ENCODE measurements around the gene UBE4B. TPM values are rescaled to one million over a fixed set of nuclear protein-coding genes. Genes with fewer than 3 reads are reported as not detected.

Gene UBE4B
- total and polyA plus RNA-seq, 2 donors (not counting 1 experiment from before 2014, with no cell fraction given) = 21.7 to 57.5 TPM

GRCh38 chr1:10160907-10161490 lies 128.2 kb downstream of the UBE4B start:
- H3K9ac ChIP-seq (ENCODE audit: low read length) = no peak overlapping the region
- H3K36me3 ChIP-seq (replicated peaks in 1 of 2; ENCODE audit: control extremely low read depth in 1 of 2, control insufficient read depth in 1 of 2, extremely low read depth in 1 of 2, insufficient read depth in 2 of 2, low read length in 1 of 2) = peaks cover 5 to 23% of the 10 kb centered on the region in 2 experiments
- H3K9me3 ChIP-seq (ENCODE audit: control extremely low read depth in 1 of 3, control insufficient read depth in 2 of 3, insufficient read depth in 1 of 3, low read length in 2 of 3) = no peaks in the 10 kb centered on the region
- H3K4me2 ChIP-seq (replicated peaks; ENCODE audit: low read depth, low read length, poor library complexity, severe bottlenecking) = no peak overlapping the region
- H3K27ac ChIP-seq (ENCODE audit: low read length in 2 of 2) = no peak overlapping the region
- H3K4me1 ChIP-seq (ENCODE audit: control insufficient read depth in 2 of 2, insufficient read depth in 2 of 2, low read length in 2 of 2) = no peaks in the 10 kb centered on the region
- WGBS (ENCODE audit: insufficient coverage) = 97% methylated on average over 8 of the region's 12 CpGs
- intact Hi-C loops (cut with micrococcal nuclease) = no loop called here
- DNase-seq = no peak
- no peaks in the 10 kb centered on the region for H3K27me3 ChIP-seq (replicated peaks in 1 of 4; ENCODE audit: control extremely low read depth in 1 of 4, control insufficient read depth in 3 of 4, insufficient read depth in 4 of 4, low read length in 3 of 4)
- H3K4me3 Mint-ChIP-seq = no peak overlapping the region
- H2AFZ ChIP-seq (ENCODE audit: insufficient read depth, low read depth, low read length, poor library complexity, severe bottlenecking) = no peak overlapping the region
- TF ChIP-seq EZH2 (IDR thresholded peaks at IDR 0.05; ENCODE audit: borderline replicate concordance, insufficient read depth, low read depth, low read length, poor library complexity, severe bottlenecking) = no peak
- no peak for TF ChIP-seq CTCF (IDR thresholded peaks at IDR 0.05)
- no peak overlapping the region for H3K4me3 ChIP-seq (ENCODE audit: control extremely low read depth in 1 of 5, extremely low read depth in 1 of 5, insufficient read depth in 1 of 5, low read depth in 2 of 5, low read length in 4 of 5)
- H4K20me1 ChIP-seq (ENCODE audit: control insufficient read depth, insufficient read depth, low read length, poor library complexity, severe bottlenecking) = no peaks in the 10 kb centered on the region
- no peak overlapping the region for H3K27ac Mint-ChIP-seq
- no peak for ATAC-seq (ENCODE audit: low read depth)
- no peaks in the 10 kb centered on the region for H3K27me3 Mint-ChIP-seq
- no peaks in the 10 kb centered on the region for H3K79me2 ChIP-seq (ENCODE audit: control insufficient read depth, insufficient read depth, low read length)
- no peaks in the 10 kb centered on the region for H3K4me1 Mint-ChIP-seq
- POLR2A ChIA-PET = no interaction called here
- H3K9me3 Mint-ChIP-seq (ENCODE audit: insufficient read depth) = no peaks in the 10 kb centered on the region
- CTCF ChIA-PET = interaction anchor here (1.3 kb wide), 1 partner anchor 49 kb away, joined by 3 read pairs; the partner anchor contains the start of gene KIF1B

DNA sequence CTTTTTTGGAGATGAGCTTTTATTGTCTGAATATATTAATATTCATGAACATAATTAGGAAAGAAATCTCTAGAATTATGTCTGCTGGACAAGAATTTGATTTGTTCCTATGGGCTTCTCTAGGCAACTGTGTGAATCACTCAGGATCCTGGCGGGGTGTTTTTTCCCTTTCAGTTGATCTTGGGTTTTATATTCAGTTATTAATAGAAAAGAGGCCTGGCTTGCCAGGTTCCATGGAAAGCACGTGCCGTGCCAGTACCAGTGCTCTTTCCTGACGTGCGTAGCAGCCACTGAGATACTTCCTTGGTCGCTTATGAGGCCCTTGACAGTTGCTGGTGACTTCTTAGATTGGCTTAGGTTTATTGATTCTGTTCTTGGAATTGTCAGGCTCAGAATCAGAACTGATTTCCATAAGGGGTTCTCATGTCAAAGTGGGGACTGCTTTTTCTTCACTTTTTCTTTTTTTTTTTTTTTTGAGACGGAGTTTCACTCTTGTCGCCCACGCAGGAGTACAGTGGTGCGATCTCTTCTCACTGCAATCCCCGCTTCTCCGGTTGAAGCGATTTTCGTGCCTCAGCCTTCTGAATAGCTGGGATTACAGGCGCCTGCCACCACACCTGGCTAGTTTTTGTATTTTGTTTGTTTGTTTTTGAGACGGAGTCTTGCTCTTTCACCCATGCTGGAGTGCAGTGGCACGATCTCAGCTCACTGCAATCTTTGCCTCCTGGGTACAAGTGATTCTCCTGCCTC lies 129.0 kb downstream of the UBE4B start:
- no peak for ATAC-seq (ENCODE audit: low read depth)
- H3K27me3 Mint-ChIP-seq = no peaks in the 10 kb centered on the region
- no peaks in the 10 kb centered on the region for H3K79me2 ChIP-seq (ENCODE audit: control insufficient read depth, insufficient read depth, low read length)
- H3K4me1 ChIP-seq (ENCODE audit: control insufficient read depth in 2 of 2, insufficient read depth in 2 of 2, low read length in 2 of 2) = no peaks in the 10 kb centered on the region
- no peak overlapping the region for H3K4me2 ChIP-seq (replicated peaks; ENCODE audit: low read depth, low read length, poor library complexity, severe bottlenecking)
- intact Hi-C loops (cut with micrococcal nuclease) = no loop called here
- no peak for TF ChIP-seq CTCF (IDR thresholded peaks at IDR 0.05)
- TF ChIP-seq EZH2 (IDR thresholded peaks at IDR 0.05; ENCODE audit: borderline replicate concordance, insufficient read depth, low read depth, low read length, poor library complexity, severe bottlenecking) = no peak
- H3K9ac ChIP-seq (ENCODE audit: low read length) = no peak overlapping the region
- H3K27ac ChIP-seq (ENCODE audit: low read length in 2 of 2) = no peak overlapping the region
- ChIA-PET CTCF (no interaction called here), POLR2A (no interaction called here)
- no peak overlapping the region for H3K27ac Mint-ChIP-seq
- H3K9me3 ChIP-seq (ENCODE audit: control extremely low read depth in 1 of 3, control insufficient read depth in 2 of 3, insufficient read depth in 1 of 3, low read length in 2 of 3) = no peaks in the 10 kb centered on the region
- 96% methylated on average over 8 of the region's 17 CpGs for WGBS (ENCODE audit: insufficient coverage)
- no peaks in the 10 kb centered on the region for H3K4me1 Mint-ChIP-seq
- H3K27me3 ChIP-seq (replicated peaks in 1 of 4; ENCODE audit: control extremely low read depth in 1 of 4, control insufficient read depth in 3 of 4, insufficient read depth in 4 of 4, low read length in 3 of 4) = no peaks in the 10 kb centered on the region
- no peaks in the 10 kb centered on the region for H4K20me1 ChIP-seq (ENCODE audit: control insufficient read depth, insufficient read depth, low read length, poor library complexity, severe bottlenecking)
- no peaks in the 10 kb centered on the region for H3K9me3 Mint-ChIP-seq (ENCODE audit: insufficient read depth)
- H3K36me3 ChIP-seq (replicated peaks in 1 of 2; ENCODE audit: control extremely low read depth in 1 of 2, control insufficient read depth in 1 of 2, extremely low read depth in 1 of 2, insufficient read depth in 2 of 2, low read length in 1 of 2) = peaks cover 5 to 28% of the 10 kb centered on the region in 2 experiments
- H2AFZ ChIP-seq (ENCODE audit: insufficient read depth, low read depth, low read length, poor library complexity, severe bottlenecking) = no peak overlapping the region
- no peak for DNase-seq
- no peak overlapping the region for H3K4me3 Mint-ChIP-seq
- no peak overlapping the region for H3K4me3 ChIP-seq (ENCODE audit: control extremely low read depth in 1 of 5, extremely low read depth in 1 of 5, insufficient read depth in 1 of 5, low read depth in 2 of 5, low read length in 4 of 5)

Measured in B cell (primary cell).